Stimulated activated CD8-positive, alpha-beta memory T cell treated with anti-CD3 and anti-CD28 coated beads, Interleukin-7, amount 100 ng/mL, for 1 hour (primary cell): ENCODE measurements around the gene MBD3.
A peak's percentile ranks its signal among the peaks of the same experiment; 100 is the strongest.

ENCODE experiments used
- DNase-seq, 2 donors: peaks; one replicate each; pipeline ENCODE4 v3.0.0-alpha.2; 2020; ENCODE audit warnings: low read depth in 2 of 2

MBD3 gene

GRCh38 chr19:1619094-1619439 is 26.4 kb upstream of the MBD3 start:
- DNase-seq, result no peak

DNA sequence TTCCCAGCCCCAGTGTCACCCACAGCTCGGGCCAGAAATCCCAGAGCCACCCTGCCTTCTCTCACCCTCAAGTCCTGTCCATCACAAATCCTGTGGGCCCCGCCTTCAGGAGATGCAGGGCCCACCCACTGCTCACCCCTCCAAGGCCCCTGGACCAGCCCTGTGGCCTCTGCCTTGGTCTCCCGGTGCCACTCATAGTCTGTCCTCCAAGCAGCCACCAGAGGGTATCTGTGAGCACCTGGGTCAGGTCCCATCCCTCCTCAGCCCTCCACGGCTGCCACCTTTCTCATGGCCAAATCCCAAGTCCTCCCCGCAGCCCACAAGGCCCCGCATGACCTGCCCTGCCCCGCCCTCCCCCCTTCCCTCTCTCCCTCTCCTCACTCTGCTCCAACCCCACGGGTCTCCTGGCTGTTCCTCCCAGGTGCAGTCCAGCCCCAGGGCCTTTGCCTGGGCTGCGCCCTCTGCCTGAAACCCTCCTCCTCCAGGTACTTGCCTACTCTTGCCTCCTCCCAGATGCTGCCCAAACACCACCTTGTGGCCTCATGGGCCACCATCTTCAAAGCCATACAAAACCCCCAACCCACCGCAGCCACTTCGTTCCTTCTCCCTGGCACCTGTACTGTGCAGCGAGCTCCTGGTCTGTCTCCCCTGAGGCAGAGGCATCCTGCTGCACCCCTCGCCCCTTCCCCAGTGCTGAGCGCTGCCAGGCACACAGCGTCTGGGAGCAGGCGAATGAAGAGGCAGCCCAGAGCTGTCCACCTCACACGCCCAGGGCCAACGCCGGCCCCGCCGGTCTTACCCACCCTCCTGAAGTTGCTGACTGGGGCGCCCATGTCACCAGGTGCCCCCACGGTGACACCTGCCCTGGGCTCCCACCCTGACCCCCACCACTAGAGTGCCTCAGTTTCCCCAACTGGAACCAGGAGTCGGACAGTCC is 25.8 kb upstream of the MBD3 start:
- DNase-seq, result no peak

GRCh38 chr19:1616875-1617274 is 24.2 kb upstream of the MBD3 start:
- DNase-seq, result no peak

DNA sequence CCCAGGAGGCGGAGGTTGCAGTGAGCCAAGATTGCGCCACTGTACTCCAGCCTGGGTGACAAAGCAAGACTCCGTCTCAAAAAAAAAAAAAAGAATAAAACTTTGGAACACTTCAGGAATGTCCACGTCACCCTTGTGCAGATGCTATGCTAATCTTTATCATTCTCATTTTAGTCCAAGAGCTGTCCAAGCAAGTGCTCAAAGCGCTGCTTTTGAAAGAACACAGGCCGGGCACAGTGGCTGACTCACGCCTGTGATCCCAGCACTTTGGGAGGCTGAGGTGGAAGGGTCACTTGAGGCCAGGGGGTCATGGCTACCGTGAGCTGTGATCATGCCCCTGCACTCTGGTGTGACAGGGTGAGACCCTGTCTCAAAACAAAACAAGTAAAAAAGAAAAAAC is 23.7 kb upstream of the MBD3 start:
- DNase-seq, result no peak

- no peak for DNase-seq
These were observed 22.6 kb upstream of the MBD3 start for GRCh38 chr19:1615156-1615765.

- no peak for DNase-seq
These were observed 21.3 kb upstream of the MBD3 start for GRCh38 chr19:1613808-1614570.

GRCh38 chr19:1613146-1613545 is 20.5 kb upstream of the MBD3 start:
- no peak for DNase-seq

- DNase-seq, result no peak
These were observed 19.7 kb upstream of the MBD3 start for GRCh38 chr19:1612114-1613086.

DNA sequence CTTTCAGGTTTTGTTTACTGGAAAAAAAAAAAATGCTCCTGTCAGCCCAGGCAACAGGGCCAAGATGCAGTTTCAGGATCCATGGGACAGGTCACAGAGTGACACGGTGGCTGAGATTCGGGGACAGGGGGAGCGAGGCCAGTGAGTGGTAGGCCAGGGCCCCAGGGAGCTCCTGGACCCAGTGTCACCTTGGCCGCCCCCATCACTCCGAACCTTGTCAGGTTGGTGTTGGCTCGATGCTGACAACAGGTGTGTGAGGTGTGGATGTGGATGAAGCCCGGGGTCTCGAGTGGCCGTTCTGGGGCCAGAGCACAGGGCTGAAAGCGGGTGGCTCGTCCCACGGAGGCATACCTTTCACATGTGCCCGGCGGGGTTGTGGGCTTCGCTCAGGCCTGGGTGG is 18.7 kb upstream of the MBD3 start:
- DNase-seq, result no peak

DNA sequence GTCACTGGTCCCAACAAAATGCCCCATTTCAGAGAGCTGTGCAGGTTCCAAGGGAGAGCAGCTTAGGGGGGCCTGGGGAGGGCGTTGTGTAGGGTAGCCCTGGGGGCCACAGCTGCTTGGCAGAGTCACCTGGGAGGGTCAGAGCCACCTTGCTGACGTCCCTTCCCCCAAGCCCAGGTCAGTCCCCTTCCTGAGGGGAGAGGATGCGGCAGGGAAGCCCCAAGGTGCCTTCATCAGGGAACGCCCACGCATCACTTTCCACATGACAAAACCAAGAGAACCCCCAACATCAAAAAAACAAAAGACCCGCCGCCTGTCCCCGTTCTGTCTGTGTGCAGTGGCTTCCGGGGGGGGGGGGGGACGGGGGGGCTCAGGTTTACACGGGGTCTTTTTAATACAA is 17.9 kb upstream of the MBD3 start:
- DNase-seq, result no peak

- DNase-seq, result no peak
These were observed 17.2 kb upstream of the MBD3 start for GRCh38 chr19:1609680-1610474.

- no peak for DNase-seq
These were observed 16.4 kb upstream of the MBD3 start for GRCh38 chr19:1609103-1609396.

DNA sequence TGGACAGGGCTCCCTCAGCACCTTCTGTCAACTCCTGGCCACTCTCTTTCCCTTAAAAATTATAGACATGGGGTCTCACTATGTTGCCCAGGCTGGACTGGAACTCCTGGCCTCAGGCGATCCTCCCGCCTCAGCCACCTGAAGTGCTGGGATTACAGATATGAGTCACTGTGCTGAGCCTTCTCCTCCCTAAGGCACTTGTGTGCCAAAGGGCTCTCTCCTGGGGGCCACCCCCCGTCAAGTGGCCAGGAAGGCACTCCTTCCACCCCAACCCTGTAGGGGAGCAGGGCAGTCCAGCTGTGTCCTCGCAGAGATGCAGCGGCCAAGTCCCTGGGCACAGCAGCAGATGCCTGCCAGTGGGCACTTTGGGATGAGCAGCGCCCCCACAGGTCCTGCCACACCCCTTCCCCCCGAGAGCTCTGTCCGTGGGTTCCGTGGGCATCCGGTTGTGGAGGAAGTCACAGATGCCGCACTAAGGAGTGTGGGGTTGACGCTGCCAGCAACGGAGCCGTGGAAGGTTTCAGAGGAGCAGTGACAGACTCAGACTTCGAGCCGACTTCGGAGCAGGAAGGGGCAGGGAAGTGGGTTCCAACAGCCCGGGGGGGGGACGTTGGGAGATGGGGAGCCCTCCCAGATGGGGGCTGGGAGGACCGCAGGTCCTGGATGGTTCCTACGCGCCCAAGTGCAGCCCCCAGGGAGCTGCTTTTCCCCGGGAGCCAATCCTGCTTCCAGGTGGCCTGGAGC is 15.9 kb upstream of the MBD3 start:
- DNase-seq, result no peak

DNA sequence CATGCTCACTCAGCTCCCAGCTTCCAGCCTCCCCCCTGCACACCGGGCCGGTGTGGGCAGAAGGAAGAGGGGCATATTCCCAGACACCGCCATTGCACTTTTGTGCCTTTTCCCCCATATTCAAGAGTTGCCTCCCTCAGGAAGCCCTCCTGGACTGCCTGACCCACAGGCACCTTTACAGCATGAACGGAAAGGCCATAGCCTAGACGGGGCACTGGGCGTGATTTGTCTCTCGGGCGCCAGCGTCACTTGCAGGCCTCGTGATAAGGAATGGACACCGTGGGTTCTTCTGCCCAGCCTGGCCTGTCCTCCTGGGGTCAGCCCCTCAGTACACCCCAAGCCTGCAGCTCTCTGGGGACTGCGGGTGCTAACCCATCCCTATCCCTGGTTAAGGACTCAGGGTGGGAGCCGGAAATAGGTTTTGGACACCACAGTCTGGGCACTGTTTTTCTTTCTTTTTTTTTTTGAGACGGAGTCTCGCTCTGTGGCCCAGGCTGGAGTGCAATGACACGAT is 13.5 kb upstream of the MBD3 start:
- DNase-seq, result no peak

DNA sequence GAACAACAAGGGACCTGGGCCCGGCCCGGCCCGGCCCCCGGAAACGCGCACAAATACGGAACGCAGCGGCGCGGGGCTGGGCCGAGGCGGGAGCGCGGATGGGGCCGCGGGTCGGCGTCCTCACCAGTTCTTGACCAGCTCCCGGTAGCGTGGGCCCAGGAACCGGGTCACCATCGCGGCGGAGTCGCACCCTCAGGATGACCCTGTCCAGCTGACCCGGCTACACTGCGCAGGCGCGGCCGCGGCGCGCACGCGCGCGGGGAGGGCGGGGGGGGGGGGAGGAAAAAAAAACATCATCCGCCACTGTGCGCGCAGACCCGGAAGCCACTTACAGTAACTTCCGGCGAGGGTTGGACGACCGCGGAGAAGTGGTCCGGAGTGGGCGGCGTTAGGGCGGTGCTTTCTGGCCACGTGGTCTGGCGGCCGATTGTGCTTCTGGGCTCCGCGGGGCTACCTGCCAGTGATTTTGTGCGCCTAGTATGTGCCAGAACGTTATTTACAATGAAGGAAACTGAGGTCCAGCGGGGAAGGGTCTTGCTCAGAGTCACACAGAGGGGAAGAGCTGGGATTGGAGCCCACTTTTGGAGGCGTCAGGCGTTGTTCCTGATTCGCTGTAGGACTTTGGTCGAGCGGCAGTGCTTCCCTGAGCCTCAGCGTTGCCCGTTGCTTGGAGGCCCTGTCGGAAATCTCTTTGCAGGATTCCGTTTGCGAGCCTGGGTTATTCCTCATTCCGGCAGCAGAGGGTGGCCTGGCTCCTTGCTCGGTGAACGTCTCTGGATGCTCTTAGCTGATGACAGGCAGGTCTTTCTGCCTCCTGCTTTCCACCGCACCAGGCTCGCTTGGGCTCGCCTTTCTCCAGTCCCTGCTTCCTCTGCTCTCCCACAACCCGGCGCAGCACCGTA is 12.8 kb upstream of the MBD3 start, which contains the start of gene UQCR11:
Gene UQCR11, minus strand, starts transcription at position 227 of the 902 bp plus-strand sequence. Its CDS starts 53 bp downstream, at position 174.
- DNase-seq, result peak; percentile 84 to 85

- no peak for DNase-seq
These were observed 9.5 kb upstream of the MBD3 start for GRCh38 chr19:1602091-1602707.

- no peak for DNase-seq
These were observed 9.0 kb upstream of the MBD3 start for GRCh38 chr19:1601613-1602064.

DNA sequence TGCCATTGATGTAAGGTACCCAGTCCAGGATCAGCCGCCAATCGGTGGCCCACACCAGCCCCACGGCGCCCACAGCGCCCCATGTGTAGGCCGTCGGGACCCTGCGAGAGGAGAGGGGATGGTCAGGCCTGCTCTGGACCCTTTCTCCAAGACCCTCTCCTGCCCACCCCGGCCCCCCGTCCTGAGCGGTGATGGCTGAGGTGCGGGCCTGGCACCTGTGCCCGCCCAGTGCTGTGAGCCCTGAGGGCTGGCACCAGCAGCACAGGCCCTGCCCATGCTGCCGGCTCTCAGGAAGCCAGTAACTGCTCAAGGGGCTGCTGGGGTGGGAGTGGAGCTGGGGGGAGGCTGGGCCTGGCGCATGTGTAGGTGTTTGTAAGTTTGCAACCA is 6.8 kb upstream of the MBD3 start:
- DNase-seq, result no peak
